MV-4-11 (cell line): ENCODE measurements around the gene RNF8.
"Not testable (repeated sequence)": the region's sequence is repeated elsewhere in the genome, so short reads cannot be mapped to it uniquely, and the experiment has no call there.

ENCODE experiments used
- DNase-seq: peaks from one replicate; lab custom pipeline; 2025; lab: John Stamatoyannopoulos, UW

RNF8 gene

DNA sequence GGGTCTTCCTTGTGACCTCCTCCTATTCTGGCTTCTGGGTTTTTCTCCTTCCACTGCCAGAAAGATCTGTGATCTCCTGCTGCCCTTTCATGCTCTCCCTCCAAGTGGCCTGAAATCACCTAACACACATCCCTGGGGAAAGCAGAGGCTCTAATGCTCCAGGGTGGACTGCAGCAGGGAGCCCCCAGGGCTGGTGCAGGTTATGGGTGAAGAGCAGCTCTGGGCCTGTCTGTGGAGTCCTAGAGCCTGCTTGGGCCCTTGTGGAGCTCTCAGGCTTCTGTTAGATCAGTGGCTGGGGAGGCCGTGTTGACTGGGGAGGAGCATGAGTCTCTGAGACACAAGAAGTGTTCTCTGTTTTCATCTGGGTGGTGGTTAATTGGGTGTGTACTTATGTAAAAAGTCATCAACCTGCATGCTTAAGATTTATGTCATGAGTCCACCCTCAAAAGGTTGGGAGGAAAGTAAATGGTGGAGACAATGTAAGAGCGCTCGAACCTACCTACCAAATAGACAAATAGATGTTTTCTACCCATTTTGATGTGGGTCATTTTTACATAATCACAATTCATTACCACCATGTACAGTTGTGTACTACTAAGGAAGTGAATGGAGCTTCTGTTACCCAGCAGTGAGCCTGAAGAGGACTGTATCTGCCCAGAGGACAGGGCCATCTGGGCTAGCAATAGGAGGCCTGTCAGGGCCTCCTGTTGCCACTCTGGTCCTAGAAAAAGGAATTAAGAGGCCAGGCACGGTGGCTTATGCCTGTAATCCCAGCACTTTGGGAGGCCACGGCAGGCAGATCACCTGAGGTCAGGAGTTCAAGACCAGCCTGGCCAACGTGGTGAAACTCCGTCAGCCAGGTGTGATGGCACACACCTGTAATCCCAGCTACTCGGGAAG, 32.0 kb upstream of the RNF8 start:
- DNase-seq: no peak

DNA sequence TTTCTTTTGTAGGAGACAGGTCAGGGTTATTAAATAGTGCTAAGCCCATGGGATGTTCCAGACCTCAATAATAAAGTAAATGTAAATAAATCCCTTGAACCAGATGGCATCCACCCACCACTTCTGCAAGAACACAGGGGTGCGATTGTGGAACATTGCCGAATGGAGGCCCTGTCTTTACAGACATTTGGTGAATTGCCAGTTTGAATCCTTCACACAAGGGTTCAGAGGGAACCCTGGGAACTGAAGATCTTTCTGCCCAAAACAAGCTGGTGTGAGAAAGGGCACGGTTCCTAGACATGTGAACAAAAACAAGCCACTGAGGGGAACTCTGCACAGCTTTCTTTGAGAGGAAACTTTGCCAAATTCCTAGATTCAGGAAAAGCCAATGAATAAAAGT, 30.2 kb upstream of the RNF8 start:
- no peak for DNase-seq

DNA sequence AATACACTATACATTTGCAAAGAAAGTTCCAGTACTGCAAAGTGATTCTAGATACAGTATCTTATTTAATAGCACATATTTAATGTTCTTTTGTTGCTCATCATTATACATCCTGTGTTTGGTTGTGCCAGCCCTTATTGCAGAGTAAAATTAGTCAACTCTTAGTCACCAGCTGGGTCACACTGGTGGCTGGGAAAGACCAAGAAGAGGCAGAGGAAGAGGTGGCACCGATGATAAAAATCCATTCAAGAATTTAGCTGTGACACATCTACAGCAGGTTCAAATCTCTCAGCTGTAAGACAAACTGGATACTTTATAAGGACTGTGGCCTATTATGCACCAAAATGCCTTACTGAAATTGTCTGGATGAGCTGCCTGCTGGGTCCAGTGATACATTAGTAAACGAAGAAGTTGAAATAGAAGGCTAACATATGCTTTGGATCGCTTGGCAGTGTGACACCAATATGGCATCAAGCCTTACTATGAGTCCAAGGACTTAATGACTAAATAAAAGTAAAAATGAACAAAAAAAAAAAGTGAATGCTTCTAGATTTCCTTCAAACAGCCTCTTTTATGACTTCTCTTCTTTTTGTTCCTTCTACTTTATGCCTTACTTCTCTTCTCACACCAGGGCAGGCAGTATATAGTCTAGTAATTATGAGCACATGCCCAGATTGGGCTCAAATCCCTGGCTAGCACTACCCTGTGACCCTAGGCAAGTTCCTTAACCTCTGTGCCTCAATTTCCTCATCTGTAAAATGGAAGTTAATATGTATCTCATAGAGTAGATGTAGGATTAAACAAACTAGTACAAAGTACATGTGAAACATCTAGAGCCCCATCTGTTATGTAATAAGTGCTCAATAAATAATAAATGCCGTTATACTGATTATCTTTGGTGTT, 29.4 kb upstream of the RNF8 start:
- no peak for DNase-seq

DNA sequence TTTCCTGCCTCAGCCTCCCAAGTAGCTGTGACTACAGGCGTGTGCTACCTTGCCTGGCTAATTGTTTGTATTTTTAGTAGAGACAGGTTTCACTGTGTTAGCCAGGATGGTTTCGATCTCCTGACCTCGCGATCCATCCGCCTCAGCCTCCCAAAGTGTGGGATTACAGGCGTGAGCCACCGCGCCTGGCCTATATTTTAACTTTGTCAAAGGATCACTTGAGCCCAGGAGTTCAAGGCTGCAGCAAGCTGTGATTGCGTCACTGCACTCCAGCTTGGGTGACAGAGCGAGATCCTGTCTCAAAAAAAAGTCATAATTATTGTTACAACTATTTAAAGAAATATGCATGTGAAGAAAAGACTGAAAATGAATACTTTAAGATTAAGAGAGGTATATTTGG, 23.4 kb upstream of the RNF8 start:
- DNase-seq: peak; percentile 16

DNA sequence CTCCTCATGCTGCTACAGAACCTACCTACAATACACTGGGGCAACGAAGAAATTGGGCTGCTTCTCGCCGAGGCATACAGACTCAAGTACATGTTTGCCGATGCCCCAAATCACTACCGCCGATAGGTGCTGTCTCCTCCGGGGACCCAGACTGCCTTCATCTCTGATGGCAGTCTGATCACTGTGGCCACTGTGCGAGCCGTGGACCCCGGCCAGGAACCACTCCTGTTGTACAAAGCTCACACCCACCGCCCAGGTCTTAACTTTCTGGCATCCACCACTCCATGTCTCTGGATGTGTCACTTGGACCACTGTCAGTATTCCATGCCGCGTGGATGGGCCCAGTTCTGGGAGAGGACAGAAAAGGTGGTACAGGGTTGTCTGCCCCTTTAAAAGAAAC, 22.7 kb upstream of the RNF8 start:
- no peak for DNase-seq

DNA sequence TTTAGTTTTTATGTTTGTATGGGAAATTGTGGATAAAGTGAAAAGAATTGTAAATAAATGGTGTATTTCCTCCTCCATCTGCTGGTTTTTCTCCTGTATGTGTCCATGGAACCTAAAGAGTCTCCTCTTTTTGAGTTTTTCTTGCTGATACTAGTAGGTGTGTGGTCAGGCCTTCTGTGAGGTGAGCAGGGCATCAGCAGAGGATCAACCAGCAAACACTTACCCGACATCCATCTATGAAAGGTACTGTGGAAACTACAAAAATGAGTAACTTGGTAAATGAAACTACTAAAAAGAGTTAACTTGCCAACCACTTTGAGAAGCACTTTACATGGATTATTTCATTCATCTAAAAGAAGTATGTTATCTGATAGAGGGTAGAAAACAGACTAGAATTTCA, 20.9 kb upstream of the RNF8 start:
- no peak for DNase-seq

DNA sequence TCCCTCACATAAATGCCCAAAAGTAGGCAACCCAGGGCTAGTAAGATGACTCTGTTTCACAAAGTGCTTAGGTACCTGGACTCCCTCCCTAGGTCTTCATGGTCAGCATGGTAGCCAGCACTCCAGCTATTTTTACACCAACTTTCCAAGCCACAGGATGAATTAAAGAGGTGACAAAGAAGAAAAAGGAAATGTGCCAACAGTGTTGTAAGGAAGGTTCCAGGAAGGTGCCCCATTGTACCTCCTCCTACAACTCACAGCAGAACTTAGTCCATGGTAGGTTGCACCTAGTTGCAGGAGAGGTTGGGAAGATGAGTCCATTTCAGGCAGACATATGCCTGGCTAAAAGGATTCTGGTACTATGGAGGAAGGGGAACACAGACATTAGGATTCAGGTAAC, 19.7 kb upstream of the RNF8 start:
- DNase-seq: no peak

DNA sequence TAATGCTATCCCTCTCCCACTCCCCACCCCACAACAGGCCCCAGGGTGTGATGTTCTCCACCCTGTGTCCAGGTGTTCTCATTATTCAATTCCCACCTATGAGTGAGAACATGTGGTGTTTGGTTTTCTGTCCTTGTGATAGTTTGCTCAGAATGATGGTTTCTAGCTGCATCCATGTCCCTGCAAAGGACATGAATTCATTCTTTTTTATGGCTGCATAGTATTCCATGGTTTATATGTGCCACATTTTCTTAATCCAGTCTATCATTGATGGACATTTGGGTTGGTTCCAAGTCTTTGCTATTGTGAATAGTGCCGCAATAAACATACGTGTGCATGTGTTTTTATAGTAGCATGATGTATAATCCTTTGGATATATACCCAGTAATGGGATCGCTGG, 15.5 kb upstream of the RNF8 start:
- not testable (repeated sequence) for DNase-seq

DNA sequence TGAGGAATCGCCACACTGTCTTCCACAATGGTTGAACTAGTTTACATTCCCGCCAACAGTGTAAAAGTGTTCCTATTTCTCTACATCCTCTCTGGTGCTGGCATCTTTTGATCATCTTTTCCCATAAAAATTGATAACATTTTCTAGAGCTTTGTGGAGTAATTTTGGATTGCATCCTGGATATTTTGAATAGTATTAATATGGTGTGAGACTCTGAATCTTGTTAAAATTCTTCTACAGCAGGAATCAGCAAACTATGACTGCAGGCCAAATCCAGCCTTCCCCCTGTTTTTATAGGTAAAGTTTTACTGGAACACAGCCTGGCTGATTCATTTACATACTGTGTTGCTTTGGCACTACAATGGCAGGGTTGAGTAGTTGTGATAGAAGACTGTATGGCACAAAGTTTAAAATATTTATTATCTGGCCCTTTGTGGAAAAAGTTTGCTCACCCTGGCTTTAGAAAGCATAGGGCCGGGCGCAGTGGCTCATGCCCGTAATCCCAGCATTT, 15.0 kb upstream of the RNF8 start:
- no peak for DNase-seq

DNA sequence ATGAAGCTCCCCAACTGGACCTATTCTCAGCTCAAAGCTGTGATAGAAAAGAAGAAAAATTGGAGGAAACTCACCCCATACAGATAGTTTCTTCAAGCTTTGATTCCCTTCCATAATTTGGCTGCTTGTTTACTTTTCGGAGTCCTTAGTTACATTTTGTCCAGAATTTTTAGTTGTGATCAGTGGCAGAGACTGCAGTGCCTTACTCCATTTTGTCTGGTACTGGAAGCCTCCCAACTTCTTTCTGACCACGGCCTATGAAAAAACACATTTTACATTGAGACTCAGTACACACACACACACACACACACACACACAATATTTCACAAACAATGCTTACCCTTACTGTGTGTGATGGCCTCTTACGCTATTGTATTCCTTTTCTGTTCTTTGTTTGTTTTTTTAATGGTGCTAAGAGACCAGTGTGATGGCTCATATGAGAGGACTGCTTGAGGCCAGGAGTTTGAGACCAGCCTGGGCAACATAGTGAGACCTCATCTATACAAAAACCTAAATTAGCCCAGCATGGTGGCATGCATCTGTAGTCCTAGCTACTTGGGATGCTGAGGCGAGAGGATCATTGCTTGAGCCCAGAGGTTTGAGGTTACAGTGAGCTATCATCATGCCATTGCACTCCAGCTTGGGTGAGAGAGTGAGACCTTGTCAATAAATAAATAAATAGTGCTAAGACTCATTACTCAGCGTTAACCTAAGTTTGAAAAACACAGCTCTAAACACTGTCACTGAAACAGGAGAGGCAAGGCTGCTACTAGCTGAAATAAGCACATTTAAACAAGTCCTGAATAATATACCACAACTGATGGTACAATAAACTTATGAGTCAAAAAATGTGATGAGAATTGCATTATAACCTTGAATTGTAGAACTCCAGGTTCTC, 13.8 kb upstream of the RNF8 start:
- no peak for DNase-seq

DNA sequence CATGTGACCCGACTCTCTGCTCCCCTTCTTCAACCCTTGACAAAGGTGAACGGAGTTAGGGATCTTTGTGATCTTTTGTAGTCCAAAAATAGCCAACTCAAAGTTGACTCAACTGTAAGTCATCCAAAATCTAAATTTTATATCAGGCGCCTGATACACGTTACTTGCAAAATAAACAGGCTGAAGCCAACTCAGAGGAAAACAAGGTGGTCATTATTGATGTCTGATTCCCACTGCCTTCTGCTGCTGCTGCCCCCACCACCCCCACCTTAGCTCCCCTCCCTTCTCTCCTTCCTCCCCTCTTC, 13.2 kb upstream of the RNF8 start:
- DNase-seq: no peak

DNA sequence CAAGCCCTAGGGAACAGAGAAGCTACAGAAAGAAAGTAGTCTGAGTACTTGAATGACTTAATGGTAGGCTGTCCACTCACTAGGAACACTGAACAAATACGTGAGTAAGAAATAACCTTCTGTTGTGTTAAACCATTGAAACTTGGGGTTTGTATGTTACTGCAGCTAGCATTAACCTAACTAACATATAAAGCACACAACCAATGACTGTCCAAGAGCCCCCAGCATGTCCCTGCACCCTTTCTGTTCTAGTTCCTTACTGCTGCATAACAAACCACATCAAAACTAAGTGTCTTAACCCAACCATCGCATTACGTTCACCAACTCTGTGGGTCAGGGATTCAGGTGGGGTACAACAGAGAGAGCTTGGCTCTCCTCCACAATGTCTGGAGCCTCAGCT, 10.5 kb upstream of the RNF8 start:
- DNase-seq: no peak

DNA sequence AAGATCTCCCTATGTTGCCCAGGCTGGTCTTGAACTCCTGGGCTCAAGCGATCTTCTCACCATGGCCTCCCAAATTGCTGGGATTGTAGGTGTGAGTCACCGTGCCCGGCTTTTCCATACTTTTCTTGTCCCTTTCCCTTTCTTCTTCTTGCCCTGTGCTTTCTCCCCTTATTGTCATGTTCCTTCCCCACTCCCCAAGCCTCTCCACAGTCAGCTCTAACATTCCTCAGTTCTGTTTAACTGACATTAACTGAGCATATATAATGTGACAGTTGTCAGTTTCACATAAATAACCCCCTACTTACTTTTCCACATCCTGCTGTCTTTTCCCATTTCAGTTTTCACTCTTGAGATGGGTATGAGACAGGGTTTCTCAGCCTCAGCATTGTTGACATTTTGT, 9.5 kb upstream of the RNF8 start:
- DNase-seq: no peak

DNA sequence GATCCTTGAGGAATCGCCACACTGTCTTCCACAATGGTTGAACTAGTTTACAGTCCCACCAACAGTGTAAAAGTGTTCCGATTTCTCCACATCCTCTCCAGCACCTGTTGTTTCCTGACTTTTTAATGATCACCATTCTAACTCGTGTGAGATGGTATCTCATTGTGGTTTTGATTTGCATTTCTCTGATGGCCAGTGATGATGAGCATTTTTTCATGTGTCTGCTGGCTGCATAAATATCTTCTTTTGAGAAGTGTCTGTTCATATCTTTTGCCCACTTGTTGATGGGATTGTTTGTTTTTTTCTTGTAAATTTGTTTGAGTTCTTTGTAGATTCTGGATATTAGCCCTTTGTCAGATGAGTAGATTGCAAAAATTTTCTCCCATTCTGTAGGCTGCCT, 8.0 kb upstream of the RNF8 start:
- DNase-seq: not testable (repeated sequence)

DNA sequence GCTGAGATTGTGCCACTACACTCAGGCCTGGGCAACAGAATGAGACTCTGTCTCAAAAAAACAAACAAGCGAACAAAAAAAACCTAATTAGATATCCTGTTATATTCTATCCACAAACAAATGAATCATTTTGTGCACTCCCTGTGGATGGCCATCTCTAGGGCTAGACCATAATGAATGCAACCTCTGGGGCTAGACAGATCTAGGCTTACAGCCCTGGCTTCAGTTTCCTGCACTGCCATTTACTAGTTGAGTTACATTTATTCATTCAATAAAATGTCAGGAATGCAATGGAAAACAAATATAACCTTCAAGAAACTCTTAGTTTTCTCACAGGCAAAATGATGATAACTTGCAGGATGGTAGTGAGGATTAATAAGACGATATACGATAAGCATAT, 6.6 kb upstream of the RNF8 start:
- no peak for DNase-seq

DNA sequence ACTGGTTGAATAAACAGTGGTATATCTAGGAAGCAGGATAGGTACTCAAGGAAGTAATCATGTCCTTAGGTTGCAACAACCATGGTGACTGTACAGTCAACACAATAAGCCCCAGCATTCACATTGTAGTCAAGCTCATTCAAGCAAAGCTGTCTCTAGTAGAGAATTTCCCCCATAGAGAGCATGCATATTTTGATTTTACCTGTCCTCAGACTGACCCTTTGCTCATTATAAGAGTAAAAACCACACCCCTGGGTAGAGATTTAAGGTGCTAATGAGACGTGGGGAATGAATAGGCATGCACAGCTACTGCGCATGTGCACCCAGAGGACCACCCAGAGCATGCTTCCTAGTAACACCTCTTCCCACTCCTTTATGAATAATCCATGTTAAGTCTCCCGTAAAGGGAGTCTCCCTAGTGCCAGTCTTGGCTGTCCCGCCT, 6.1 kb upstream of the RNF8 start:
- DNase-seq: no peak

DNA sequence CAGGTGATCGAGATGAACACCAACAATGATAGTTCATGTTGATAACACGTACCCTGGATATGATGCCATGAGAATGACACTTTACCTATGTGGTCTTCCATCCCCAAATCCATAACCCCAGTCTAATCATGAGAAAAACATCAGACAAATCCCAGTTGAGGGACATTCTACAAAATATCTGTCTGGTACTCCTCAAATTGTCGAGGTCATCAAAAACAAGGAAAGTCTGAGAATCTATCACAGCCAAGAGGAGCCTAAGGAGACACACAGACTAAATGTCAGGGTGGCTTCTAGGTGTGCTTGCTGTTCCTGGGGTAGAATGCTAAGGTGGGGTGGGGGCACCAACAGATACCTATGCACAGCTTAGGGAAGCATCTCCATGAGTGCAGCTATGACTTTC, 2.8 kb upstream of the RNF8 start:
- no peak for DNase-seq

DNA sequence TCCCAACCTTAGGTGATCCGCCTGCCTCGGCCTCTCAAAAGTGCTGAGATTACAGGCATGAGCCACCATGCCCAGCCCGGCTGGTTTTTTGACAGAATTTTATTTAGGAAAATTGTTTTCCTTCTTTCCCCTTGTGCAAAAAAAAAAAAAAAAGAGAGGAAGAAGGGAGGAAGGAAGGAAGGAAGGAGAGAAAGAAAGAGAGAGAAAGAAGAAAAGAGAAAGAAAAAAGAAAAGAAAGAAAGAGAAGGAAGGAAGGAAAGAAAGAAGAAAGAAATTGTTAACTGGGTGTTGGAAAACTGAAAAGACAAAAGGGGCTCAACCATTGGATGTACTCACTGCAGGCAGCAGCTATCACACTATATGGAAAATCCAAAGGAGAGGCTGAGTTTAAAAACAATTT, 1.4 kb upstream of the RNF8 start:
- DNase-seq: no peak

DNA sequence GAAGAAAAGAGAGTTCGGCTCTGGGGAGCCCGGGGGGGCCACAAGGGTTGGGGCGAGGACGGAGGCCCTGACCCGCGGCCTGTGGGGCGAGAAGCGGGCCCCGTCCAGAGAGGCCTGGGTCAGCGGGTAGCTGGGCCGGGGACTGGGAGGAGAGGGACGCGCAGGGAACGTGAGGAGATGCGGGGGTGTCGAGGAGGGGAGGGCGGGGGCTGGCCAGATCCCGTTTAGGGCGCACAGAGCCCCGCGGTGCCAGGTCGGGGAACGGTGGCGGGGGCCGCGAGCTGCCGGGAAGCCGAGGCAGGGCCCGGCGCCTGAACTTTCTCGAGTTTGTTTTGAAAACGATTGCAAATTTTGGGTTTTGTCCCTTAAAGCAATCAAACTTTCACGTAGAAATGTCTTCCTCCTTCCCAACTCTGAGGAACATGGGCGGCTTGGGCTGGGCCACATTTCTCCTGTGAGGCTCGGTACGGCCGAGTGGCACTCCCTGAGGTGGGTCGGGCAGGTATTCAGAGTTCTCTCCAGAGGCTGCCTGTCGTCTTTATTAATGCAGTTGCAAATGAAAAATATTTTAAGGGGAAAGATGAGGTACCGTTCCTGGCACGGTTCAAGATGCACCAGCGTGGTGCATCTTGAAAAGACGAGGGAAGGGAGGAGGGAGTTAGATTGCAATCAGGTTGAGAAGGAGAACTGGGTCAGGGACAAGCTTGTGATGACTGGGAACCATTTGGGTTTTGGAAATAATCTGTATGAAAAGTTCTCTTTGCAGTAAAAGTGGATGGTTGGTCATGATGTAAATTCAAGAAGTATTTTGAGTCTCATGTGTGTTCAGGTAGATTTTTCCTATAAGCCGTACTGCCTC, 972 bp downstream of the RNF8 start:
- DNase-seq: no peak

DNA sequence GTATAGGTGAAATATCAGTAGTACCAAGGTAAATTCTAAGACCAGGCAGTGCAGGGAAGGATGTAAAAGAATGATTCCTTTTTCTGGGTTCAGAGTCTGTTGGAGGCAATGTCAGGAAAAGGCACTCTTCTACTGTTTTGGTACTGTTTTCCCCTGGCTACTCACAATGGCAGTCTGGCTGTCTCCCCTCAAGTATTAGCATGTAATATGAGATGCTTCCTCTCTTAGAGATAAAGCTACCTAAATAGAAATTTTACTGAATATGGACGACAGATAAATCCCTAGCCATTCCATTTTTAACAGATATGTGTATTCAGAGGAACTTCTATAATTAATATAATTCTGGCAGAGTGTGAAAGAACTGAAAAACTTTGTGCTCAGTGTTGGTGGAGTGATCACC, 3.5 kb downstream of the RNF8 start:
- DNase-seq: no peak

DNA sequence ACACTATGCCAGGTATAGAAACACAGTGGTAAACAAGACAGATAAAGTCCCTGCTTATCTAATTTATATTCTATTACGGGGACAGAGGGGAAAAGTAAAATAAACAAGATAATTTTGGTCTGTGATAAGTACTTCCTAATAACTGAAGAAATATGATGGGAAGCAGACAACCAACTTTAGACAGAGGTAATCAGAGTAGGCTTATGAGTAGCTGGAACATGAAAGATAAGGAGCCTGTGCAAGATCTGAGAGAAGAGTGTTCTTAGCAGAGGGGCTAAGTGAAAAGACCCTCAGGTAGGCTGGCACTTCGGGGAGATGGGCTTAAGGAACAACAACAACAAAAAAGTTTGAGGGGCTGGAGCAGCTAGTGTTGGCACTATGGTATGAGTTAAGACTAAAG, 4.1 kb downstream of the RNF8 start:
- no peak for DNase-seq
